ENCODE results near the gene IQCH.

GRCh38 chr15:67508407-67508806 lies 253.8 kb downstream of the IQCH start:
- TF ChIP-seq SP1 (IDR thresholded peaks at IDR 0.05) (no peak), FOXM1 (IDR thresholded peaks at IDR 0.05; ENCODE audit: borderline replicate concordance) (no peak), ELF4 (IDR thresholded peaks at IDR 0.05) (no peak), LEF1 (IDR thresholded peaks at IDR 0.05; ENCODE audit: borderline replicate concordance) (no peak), FOXA1 (IDR thresholded peaks at IDR 0.05) (no peak), HDGF (IDR thresholded peaks at IDR 0.05; ENCODE audit: borderline replicate concordance) (no peak), L3MBTL2 (conservative IDR thresholded peaks at IDR 0.05) (no peak), FOXK2 (IDR thresholded peaks at IDR 0.05) (no peak), BHLHE40 (IDR thresholded peaks at IDR 0.05; ENCODE audit: borderline replicate concordance) (no peak), TARDBP (IDR thresholded peaks at IDR 0.05) (no peak), CTBP1 (IDR thresholded peaks at IDR 0.05; ENCODE audit: borderline replicate concordance) (no peak)
